HG03108 (cell line): Measurements from ENCODE around the gene NDUFS6.

Experiments used
- ATAC-seq: cut with Tn5 transposase; IDR thresholded peaks from one replicate; pipeline ENCODE4 v1.9.1; 2021; ENCODE audit warnings: moderate library complexity; ENCODE audit not compliant: unreplicated experiment

NDUFS6 gene

GRCh38 chr5:1845696-1846095 is 44.5 kb downstream of the NDUFS6 start:
- ATAC-seq: no peak

GRCh38 chr5:1846583-1846982 is 45.4 kb downstream of the NDUFS6 start:
- ATAC-seq: no peak

DNA sequence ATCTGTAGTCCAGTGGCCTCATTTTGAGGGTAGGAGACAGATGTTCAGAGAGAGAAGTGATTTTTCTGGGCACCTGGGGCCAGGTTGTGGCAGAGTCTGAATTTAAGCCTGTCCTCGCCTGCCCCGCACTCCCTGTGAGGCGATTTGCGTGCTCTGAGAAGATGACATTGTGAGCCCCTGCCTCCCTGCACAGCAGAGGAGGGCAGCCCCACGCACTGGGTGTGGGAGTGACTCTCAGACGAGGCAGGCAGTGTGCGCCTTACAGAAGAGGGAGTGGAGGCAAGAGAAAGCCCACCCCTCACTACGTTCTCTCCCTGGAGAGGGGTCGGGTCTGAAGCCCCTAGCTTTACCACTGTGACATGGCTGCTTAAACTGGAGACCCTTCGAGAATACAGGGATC is 45.8 kb downstream of the NDUFS6 start:
- ATAC-seq: no peak

DNA sequence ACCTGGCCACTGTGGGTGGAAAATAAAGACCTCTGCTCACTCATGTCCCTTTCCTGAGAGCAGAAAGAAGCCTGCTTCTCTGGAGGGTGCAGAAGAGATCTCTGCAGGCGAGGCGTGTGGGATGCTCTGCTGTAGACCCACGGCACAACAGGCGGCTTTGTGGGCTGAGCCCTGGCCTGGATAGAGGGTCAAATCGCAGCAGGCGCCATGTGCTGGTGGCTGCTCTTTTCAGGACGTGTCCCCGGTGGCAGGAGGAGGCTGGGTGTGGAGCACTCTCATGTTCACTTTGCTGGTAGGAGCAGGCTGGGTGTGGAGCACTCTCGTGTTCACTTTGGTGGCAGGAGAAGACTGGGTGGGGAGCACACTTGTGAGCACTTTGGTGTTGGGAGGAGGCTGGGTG is 46.4 kb downstream of the NDUFS6 start:
- ATAC-seq: no peak

DNA sequence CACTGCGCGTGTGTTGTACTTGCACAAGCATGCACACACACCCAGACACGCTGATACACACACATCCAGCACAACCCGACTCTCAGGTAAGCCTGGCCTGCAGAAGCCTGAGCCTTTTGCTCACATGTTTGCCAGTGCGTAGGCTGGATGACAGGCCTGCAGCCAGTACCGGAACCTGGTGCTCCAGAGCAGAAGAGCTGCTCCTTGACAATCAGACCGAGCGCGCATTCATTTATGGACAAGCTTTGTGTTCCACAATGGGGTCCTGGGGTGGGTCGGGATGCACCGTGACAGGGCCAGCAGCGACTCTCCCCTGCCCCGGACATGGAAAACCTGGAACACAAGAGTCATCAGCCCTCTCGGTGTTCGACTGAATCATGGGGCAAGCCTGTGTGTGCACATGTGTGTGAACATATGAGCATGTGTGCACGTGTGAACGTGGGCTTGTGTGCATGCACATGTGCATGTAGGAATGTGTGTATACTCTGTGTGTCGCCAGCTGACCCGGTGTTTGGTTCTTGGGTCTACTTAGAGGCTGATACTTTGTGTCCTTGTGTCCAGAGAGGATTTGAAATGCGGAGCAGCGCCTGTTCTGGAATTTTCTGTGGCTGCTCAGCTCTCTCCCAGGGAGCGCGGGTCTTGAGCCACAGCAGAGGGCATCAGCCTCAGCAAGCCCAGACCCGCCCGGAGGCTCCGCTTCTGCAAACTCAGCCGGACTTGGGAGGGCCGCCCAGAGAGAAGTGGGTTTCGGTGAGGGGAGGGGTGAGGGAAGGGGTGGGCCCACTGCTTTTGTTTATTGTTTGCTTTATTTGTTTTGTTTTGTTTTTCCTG is 49.3 kb downstream of the NDUFS6 start:
- no peak for ATAC-seq

DNA sequence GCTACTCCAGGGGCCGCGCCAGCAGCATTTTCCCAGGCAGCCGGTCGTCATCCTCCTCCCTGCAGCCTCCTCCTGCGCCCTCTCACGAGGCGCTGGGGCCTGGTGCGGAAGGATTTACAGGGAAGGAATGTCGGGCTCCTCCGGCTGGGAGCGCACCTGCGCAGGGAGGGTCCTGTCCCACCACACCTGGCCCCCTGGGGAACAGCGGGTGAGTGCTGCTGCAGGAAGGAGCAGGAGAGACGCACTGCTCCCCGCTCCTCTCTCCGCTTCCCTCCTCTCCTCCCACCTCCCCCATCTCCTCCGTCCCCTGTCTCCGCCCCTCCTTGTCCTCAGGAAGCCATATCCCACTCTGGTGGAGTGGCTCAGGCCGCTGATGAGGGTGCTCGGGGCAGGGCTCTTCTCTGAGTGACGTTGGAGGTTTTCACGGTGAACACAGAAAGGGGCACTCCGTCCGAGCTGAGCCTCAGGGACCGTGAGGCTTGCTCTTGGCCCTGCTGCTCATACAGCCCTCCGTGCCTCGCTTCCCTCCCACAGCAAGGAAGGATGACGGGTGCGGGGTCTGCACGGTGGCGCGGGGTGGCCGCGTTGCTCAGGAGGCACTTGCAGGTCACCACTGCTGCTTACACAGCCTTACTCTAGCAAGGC is 50.2 kb downstream of the NDUFS6 start:
- no peak for ATAC-seq

- ATAC-seq: no peak
Observed at GRCh38 chr5:1852324-1852947, 51.2 kb downstream of the NDUFS6 start.

- ATAC-seq: no peak
Observed at GRCh38 chr5:1853531-1853930, 52.3 kb downstream of the NDUFS6 start.

- ATAC-seq: no peak
Observed at GRCh38 chr5:1855075-1855474, 53.9 kb downstream of the NDUFS6 start.

DNA sequence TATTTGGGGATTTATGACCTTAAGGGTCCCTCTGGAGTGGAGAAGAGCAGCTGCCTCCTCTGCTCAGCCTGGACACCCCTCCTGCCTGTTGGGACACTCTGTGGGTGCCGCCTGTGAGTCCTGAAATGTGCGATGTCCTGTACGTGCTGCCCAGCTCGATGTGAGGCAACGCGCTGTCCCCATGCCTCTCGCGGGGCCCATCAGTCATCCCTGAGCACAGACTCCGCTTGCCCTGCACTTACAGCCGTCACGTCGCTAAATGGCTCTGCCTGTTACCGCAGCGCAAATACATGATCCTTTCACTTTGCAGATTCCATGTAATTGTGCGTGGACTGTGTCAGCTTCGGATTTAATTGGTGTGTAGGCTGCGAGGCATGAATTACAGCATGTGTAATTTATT is 54.4 kb downstream of the NDUFS6 start:
- ATAC-seq: no peak

GRCh38 chr5:1856596-1857255 is 55.5 kb downstream of the NDUFS6 start:
- ATAC-seq: no peak

GRCh38 chr5:1857256-1857600 is 56.0 kb downstream of the NDUFS6 start:
- no peak for ATAC-seq

DNA sequence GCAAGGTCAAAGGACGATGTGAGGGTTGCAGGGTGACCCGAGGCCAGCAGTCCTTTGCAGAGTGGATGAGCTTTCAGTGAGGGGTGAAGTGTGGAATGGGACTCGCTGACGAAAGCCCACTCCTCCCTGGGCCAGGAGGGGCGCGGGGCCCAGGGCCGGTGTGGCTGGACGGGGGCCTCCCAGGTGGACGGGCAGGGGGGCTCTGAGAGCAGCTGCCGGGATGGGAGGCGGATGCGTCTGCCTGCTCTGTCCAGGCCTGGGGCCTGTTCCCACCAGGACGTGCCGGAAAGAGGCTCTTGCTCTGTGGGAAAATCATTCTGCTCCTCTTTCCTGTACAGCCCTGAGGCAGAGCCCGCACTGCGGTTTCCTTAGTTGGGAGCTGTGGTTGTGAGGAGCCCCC is 57.2 kb downstream of the NDUFS6 start:
- no peak for ATAC-seq

DNA sequence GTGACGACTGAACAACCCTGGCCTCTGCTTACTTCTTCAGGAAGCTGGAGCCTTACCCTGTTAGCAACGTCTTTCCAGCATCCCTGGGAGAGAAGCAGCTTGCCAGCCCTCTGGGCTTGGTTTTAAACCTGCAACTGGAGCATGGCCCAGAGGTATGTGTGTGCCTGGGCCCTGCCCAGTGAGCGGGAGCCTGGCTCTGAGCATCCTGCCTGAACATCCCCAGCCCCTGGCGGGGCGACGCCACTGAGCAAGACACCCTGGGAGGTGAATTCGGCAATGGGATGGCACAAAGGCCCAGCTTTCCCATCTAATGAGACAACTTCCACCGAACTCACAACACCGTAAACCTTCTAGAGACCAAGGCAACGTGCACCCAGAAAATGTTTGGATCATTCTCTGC is 57.9 kb downstream of the NDUFS6 start:
- ATAC-seq: no peak

GRCh38 chr5:1860021-1860610 is 58.9 kb downstream of the NDUFS6 start:
- ATAC-seq: no peak

DNA sequence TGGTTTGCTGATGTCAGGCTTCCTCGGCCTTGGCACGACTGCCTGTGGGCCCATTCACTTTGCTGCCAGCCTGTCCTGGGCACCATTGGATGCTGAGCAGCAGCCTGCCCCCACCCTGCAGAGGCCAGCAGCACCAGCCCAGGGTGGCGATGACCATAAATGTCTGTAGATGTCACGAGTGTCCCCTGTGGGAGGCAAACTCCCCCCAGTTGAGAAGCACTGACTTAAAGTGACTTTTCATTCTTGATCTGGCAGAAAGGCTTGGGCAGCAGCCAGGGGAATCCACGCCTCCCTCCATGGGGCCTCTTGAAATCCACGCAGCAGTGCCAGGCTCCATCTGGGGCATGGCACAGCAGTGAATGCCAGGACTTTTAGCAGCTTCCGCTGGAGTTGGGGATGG is 59.7 kb downstream of the NDUFS6 start:
- no peak for ATAC-seq

GRCh38 chr5:1864896-1865440 is 63.8 kb downstream of the NDUFS6 start:
- no peak for ATAC-seq

GRCh38 chr5:1865486-1865885 is 64.3 kb downstream of the NDUFS6 start:
- no peak for ATAC-seq
